Right lobe of liver (tissue), 4 donors: ENCODE results near the gene HSPA1A.

Source experiments
- POLR2A ChIP-seq: fragments of 450-650 bp; IDR thresholded peaks from one replicate; pipeline ENCODE4 v1.6.1; 2017; ENCODE audit warnings: antibody characterized with exemption, mild to moderate bottlenecking
- TF ChIP-seq, protein P1 (sequence below), 4 donors: fragments of 200-600 bp in 3 of 4; fragments of 450-650 bp in 1 of 4; IDR thresholded peaks; one replicate each; pipeline versions ENCODE4 v1.5.1 to v1.8.0; 2016 to 2022; ENCODE audit warnings: antibody characterized with exemption in 4 of 4, mild to moderate bottlenecking in 2 of 4
- donor health status: DM: no; HTN: no; CAD: no.
- donor health status: DM: no; HTN: no; CAD: no.
- donor health status: DM: no; HTN: yes; CAD: no.

DNA sequence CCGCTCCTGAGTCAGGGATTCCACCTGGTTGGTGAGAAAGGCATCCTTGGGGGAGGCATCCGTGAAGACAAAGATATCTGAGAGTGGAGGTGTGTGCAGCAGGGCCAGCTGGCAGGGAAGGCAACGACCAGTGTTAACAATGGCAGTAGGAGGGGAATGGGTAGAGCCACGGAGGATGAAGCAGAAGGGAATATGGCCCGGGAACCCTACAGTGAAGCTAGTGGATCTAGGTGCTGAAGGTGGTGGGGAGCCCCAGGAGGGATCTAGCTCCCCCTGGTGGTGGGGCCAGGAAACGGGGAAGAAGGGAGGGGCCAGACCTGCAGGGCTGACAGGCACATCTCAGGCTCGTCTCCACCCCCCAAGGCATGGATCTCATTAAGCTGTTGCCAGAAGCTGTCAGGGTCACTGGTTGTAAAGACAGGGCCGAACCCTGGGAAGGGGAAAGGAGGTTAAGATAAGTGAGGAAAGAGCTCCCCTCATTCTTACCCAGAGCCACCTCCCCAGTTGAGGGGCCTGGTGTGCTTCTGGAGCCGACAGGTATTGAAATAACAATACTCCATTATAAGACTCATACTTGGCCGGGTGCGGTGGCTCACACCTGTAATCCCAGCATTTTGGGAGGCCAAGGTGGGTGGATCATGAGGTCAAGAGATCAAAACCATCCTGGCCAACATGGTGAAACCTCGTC is 45.5 kb upstream of the HSPA1A start:
- TF ChIP-seq, protein P1, sequence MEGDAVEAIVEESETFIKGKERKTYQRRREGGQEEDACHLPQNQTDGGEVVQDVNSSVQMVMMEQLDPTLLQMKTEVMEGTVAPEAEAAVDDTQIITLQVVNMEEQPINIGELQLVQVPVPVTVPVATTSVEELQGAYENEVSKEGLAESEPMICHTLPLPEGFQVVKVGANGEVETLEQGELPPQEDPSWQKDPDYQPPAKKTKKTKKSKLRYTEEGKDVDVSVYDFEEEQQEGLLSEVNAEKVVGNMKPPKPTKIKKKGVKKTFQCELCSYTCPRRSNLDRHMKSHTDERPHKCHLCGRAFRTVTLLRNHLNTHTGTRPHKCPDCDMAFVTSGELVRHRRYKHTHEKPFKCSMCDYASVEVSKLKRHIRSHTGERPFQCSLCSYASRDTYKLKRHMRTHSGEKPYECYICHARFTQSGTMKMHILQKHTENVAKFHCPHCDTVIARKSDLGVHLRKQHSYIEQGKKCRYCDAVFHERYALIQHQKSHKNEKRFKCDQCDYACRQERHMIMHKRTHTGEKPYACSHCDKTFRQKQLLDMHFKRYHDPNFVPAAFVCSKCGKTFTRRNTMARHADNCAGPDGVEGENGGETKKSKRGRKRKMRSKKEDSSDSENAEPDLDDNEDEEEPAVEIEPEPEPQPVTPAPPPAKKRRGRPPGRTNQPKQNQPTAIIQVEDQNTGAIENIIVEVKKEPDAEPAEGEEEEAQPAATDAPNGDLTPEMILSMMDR (IDR thresholded peaks at IDR 0.05) = peak; percentile 81 to 98 (median 94)
- no peak for TF ChIP-seq POLR2A
